Measurements from ENCODE around the gene NXPH4.
A peak's percentile ranks its signal among the peaks of the same experiment; 100 is the strongest.

NXPH4 gene

DNA sequence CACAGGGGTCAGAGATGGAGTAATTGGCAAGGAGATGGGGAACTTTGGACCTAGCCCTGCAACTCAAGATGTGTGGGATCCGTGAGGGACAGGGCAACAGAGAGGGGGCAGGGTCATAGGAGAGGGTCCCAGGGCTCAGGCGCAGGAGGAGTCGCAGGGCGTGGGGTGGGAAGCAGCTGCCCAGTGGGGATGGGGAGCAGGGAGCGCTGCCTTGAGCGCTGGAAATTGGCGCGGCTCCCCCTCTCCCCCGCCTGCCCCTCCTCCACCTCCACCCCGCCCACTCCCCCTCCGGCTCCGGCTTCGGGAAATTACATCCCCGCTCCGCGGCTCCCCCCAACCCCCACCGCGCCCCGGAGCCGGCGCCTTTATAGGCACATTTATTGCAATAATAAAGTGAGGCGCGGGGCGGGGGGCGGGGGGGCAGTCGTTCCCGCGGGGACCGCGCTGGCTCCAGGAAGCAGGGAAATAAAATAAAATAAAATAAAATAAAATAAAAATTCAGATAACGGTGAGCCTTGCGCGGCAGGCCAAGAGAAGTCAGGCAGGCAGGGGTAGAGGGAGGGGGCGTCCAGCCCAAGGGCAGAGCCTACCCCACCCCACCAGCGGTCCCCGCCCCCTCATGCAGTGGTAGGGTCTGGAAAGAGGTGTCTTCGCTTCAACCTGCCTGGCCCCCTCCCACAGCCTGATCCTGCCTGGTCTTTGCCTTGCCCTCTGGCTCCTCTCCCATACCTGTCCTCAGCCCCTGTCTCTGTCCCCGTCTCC lies 3.6 kb downstream of the NXPH4 start:
- TF ChIP-seq, protein P1, sequence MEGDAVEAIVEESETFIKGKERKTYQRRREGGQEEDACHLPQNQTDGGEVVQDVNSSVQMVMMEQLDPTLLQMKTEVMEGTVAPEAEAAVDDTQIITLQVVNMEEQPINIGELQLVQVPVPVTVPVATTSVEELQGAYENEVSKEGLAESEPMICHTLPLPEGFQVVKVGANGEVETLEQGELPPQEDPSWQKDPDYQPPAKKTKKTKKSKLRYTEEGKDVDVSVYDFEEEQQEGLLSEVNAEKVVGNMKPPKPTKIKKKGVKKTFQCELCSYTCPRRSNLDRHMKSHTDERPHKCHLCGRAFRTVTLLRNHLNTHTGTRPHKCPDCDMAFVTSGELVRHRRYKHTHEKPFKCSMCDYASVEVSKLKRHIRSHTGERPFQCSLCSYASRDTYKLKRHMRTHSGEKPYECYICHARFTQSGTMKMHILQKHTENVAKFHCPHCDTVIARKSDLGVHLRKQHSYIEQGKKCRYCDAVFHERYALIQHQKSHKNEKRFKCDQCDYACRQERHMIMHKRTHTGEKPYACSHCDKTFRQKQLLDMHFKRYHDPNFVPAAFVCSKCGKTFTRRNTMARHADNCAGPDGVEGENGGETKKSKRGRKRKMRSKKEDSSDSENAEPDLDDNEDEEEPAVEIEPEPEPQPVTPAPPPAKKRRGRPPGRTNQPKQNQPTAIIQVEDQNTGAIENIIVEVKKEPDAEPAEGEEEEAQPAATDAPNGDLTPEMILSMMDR (IDR thresholded peaks at IDR 0.05) = no peak
- peak in 1 of 2 donors; percentile 19 for DNase-seq
- no peaks in the 10 kb centered on the region for H3K36me3 ChIP-seq
- peaks cover 0 to 28% (median 21%) of the 10 kb centered on the region in 4 donors for H3K4me1 ChIP-seq
- no peaks in the 10 kb centered on the region for H3K9me3 ChIP-seq
- peaks cover 5 to 97% of the 10 kb centered on the region in 2 donors for H3K27me3 ChIP-seq
- no peak overlapping the region for H3K4me3 ChIP-seq
- intact Hi-C loops (cut with DNase I; ENCODE audit: low total_unique reads) = no loop called here
- H3K27ac ChIP-seq = no peak overlapping the region

DNA sequence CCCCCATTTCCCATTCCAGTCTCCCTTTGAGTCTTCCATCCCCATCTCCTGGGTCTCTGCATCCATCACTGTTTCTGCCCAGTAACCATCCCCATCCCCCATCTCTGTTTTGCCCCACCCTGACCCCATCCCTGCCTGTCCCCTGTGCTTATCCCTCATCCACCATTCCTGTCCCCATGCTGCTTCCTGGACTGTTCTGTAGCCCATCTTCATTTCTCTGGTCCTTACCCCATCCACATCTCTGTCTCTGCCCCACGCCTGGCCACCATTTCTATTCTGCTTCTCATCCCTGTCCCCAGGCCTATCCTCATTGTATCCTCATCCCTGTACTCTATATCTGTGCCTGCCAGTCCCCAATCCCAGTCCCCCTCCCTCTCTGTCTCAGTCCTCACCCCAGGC lies 4.2 kb downstream of the NXPH4 start:
- Histone ChIP-seq H3K27me3 (peaks cover 5 to 97% of the 10 kb centered on the region in 2 donors), H3K36me3 (no peaks in the 10 kb centered on the region), H3K4me1 (peaks cover 0 to 23% (median 17%) of the 10 kb centered on the region in 4 donors), H3K27ac (no peak overlapping the region), H3K9me3 (no peaks in the 10 kb centered on the region), H3K4me3 (no peak overlapping the region)
- TF ChIP-seq, protein P1 (IDR thresholded peaks at IDR 0.05) = no peak
- intact Hi-C loops (cut with DNase I; ENCODE audit: low total_unique reads) = no loop called here
- DNase-seq = no peak

DNA sequence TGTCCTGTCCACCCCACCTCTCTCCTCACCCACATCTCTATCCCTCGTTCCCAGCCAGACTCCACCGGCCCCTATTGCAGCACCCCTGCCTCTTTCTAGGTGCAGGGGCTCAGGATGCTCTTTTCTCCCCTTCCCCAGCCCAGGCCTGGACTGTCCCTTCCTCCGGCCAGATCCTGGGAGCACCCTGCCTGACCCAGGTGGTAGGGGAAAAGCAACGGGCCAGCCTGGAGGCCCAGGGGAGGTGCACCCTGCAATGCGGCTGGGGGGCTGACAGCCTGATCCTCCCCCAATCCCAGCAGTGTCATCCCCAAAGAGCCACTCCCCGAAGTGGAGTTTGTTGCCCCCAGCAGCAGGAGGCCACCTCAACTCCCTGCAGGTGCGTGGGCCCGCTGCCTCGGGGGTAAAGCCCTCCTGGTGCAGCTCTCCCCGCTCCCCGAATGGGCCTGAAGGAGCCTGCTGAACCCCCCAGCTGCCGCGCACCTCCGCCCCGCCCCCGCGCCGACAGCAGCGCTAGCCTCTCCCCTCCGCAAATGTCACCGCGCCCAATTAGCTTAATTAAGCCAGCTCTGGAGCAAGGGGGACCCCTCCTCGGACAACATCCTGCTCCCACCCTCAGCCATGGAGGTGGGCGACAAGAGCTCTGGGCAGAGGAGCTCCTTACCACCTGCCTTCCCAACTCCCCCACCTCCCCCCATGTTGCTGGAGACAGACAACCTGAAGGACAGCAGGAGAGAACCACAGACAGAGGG lies 4.7 kb downstream of the NXPH4 start:
- DNase-seq = no peak
- Histone ChIP-seq H3K27ac (no peak overlapping the region), H3K4me3 (no peak overlapping the region), H3K4me1 (peaks cover 0 to 17% (median 12%) of the 10 kb centered on the region in 4 donors), H3K9me3 (no peaks in the 10 kb centered on the region), H3K36me3 (no peaks in the 10 kb centered on the region), H3K27me3 (peaks cover 5 to 97% of the 10 kb centered on the region in 2 donors)
- intact Hi-C loops (cut with DNase I; ENCODE audit: low total_unique reads) = no loop called here
- TF ChIP-seq, protein P1 (IDR thresholded peaks at IDR 0.05) = no peak

DNA sequence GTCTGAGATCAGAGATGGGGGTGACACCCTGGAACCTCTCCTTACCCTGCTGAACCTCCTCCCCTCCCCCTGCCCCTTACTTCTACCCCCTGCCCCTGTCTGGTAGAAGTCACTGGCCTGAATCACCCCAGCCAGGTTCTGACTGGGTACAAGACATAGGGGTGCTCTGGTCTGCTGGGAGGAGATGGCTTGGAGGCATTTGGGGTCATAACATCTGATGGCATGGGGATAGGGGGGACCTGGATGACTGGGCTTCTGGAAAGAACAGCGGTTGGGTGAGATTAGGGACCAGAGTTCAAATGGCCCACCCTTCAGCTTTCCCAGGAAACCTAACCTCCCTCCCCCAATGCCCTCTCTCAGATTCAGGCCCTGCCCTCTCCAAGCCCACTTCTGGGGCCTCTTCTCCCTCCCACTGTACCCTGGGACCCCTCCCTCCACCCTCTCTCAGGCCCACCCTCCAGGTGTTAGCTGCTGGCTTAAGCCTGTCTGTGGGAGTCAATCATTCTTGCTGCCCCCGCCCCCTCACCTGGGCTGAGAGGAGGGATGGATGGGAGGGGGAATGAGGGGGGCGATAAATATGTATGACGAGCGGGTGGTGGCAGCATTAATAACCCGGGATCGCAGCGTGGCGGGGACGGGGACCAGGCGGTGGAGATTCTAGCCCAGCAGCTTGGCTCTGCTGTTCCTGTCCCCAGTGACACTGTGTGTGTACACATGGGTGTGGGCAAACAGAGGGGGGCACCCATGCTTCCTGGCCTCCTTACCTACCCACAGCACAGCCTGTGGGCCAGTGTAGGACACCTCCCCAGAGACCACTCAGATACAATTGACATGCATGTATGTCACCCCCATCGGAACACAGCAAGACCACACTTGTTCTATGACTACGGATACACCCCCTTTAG lies 5.9 kb downstream of the NXPH4 start:
- H3K4me3 ChIP-seq = no peak overlapping the region
- H3K36me3 ChIP-seq = no peaks in the 10 kb centered on the region
- intact Hi-C loops (cut with DNase I; ENCODE audit: low total_unique reads) = no loop called here
- DNase-seq = no peak
- no peak overlapping the region for H3K27ac ChIP-seq
- TF ChIP-seq, protein P1 (IDR thresholded peaks at IDR 0.05) = no peak
- peaks cover 0 to 95% of the 10 kb centered on the region in 2 donors for H3K27me3 ChIP-seq
- peaks cover 0 to 14% (median 9%) of the 10 kb centered on the region in 4 donors for H3K4me1 ChIP-seq
- no peaks in the 10 kb centered on the region for H3K9me3 ChIP-seq
